ENCODE measurements around the gene MYO1B. TPM values are rescaled to one million over a fixed set of nuclear protein-coding genes. Genes with fewer than 3 reads are reported as not detected.
"Not testable (repeated sequence)": the region's sequence is repeated elsewhere in the genome, so short reads cannot be mapped to it uniquely, and the experiment has no call there.

Gene MYO1B
- total RNA-seq, 1 donor, result 0.27 TPM

DNA sequence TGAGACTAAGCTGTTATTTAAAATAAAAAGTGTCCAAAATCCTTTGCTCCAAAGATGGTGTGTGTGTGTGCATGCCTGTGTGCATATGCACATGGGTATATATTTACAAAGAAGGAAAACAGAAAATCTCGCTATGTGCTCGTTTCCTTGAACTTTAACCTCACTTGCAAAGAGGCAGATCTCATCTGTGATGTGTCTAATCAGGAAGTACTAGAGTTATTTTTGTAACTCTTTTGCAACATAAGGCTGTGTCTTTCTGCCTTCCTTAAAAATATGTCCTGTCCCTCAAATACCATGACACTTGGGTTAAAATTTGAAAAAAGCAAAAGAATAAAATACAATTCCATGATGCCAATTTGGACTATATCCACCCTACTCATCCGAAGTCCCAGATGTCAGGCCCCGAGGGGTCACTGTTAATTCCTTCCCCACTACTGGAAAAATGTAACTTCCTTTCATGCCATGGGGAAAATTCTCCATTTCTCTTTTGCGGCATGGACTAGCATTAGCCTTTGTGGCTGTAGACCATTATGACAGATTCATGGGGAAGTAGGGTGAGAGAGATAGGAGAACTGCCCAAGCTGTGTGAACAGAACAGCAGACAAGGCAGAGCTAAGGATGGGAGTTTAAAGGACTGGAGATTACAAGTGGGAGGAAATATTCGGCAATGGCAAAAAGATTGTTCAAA is 191.3 kb downstream of the MYO1B start:
- peak in 1 of 3 donors; percentile 1 for DNase-seq (ENCODE audit: low read depth in 2 of 3, low spot score in 2 of 3)

GRCh38 chr2:191439481-191439880 is 194.3 kb downstream of the MYO1B start:
- DNase-seq (ENCODE audit: low read depth in 2 of 3, low spot score in 2 of 3), result no peak

- DNase-seq (ENCODE audit: low read depth in 2 of 3, low spot score in 2 of 3), result no peak
These were observed 196.5 kb downstream of the MYO1B start for GRCh38 chr2:191441496-191442214.

DNA sequence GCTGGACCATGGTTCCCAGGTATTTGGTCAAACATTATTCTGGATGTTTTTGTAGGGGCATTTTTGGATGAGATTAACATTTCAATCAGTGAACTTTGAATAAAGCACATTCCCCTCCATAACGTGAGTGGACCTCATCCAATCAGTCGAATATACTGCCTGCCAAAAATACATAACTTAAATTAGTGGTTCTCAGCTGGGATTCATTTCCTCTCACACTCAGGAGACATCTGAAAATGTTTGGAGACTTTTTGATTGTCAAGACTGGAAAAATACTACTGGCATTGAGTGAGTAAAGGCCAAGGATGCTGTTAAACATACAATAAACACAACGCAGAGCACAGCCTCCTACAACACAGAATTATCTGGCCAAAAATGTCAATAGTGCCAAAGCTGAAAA is 198.2 kb downstream of the MYO1B start:
- DNase-seq (ENCODE audit: low read depth in 2 of 3, low spot score in 2 of 3), result no peak

- no peak for DNase-seq (ENCODE audit: low read depth in 2 of 3, low spot score in 2 of 3)
These were observed 201.7 kb downstream of the MYO1B start for GRCh38 chr2:191446910-191447309.

- DNase-seq (ENCODE audit: low read depth in 2 of 3, low spot score in 2 of 3), result no peak
These were observed 205.9 kb downstream of the MYO1B start for GRCh38 chr2:191451116-191451515.

DNA sequence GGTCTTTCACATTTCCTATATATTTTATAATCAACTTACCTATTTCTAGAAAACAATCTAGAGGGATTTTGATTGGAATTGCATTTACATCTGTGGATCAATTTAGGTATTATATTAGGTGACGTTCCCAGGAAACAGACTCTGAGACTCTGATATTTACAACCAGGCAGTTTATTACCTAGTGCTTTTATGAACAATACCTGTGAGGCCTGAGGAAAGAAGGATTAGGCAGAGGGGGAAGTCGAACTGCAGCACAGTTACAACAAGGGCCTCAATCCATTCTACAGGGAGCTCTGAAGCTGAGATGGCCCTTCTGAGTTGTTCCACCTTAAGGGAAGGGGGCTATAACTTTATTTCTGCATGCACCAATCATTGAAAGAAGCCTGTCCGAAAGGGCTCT is 206.9 kb downstream of the MYO1B start:
- no peak for DNase-seq (ENCODE audit: low read depth in 2 of 3, low spot score in 2 of 3)

GRCh38 chr2:191453761-191454160 is 208.6 kb downstream of the MYO1B start:
- no peak for DNase-seq (ENCODE audit: low read depth in 2 of 3, low spot score in 2 of 3)

- not testable (repeated sequence) for DNase-seq (ENCODE audit: low read depth in 2 of 3, low spot score in 2 of 3)
These were observed 211.3 kb downstream of the MYO1B start for GRCh38 chr2:191456506-191456905.

DNA sequence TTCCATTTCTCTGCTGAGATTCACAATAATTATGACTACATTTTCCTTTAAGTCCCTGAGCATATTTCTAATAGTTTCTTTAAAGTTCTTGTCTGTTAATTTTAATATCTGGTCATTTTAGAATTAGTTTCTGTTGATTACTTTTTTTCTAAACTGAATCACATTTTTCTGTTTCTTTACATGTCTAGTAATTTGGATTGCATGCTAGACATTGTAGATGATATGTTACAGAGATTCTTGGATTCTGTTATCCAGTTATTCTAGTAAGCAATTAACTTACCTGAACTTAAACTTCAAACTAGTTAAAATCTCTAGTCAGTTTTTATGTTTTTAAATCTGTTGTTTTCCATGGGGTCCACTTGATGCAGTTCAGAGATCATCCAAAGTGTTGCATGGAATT is 214.0 kb downstream of the MYO1B start:
- DNase-seq (ENCODE audit: low read depth in 2 of 3, low spot score in 2 of 3), result no peak

DNA sequence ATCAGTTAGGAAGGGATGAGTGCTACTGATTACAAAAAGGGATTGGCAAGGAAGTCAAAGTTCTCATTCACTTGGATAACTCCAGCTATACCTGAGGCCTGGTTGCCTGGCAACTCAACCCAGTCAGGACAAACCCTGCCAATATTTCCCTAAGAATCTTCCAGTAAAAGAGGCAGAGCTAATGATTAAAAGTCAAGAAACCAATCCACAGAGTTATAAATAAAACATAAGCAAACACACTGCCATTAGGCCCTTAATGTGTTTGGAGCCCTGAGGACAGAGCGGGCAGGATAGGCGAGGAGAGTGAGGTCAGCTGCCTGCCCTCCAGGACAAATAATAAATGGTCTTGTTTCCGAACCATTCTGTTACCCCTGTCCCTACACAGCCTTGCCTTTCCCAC is 217.2 kb downstream of the MYO1B start:
- no peak for DNase-seq (ENCODE audit: low read depth in 2 of 3, low spot score in 2 of 3)

DNA sequence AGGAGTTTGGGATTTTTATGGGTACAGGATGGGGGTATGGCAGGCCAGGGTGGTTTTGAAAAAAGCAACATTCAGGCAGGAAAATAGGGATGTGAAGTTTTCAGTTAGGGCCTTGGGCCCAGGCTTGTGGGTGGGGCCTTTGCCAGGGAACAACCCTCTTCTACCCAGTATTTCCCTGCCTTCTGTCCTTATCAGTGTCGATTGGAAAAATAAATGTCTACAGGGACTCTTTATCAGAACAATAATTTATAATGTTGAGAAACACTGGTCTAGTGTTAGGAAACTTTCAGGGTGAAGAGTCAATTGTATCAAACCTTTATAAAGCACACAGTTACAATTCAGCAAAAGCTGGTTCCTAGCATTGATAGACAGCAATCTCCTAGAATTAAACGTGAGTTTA is 218.6 kb downstream of the MYO1B start:
- no peak for DNase-seq (ENCODE audit: low read depth in 2 of 3, low spot score in 2 of 3)

DNA sequence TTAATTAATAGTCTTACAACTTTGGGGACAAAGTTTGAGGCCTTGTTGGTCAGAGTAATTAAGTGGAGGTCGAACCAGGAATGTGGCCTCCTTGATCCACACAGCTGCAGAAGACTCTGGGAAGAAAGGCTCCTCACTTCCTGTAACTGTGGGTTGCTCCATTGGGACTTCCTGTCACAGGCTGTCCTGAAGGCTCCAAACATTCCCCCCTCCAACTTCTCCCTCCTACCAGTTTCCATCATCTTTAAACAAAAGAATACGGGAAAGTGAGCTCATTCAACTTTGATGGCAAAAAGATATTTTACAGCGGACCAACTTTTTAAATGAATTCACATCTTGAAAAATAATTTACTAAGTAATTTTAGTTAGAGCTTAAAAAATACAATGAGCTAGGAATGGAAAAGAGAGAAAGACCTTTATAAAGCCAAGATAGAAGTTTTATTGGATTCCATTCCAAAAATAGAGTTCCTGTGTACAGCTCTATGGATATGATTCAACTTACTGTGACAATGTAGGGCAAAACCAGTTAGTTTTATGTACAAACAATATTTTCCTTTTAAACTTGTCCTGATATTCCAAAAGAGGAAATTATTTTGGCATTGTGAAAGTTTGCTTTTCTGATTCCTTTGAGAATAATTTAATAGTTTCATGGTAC is 220.7 kb downstream of the MYO1B start:
- DNase-seq (ENCODE audit: low read depth in 2 of 3, low spot score in 2 of 3), result no peak

DNA sequence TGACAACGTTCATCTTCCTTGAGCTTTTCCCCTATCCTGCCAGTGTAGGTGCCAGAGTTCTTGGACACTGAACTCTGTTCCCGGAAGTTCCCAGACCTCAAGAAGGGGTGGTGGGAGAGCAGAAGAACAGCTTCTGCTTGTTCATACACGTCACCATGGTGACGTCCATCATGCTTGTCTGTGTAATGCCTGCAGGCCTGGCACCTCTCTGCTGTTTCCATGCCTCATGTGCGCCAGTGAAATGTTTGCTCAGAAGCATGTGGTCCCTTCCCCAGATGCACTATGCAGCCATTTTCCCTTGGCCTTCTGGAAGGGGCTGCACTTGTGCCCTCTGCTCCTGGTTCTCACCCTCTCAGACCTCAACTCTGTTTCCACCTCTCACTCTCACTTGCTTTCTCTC is 221.9 kb downstream of the MYO1B start:
- no peak for DNase-seq (ENCODE audit: low read depth in 2 of 3, low spot score in 2 of 3)

- no peak for DNase-seq (ENCODE audit: low read depth in 2 of 3, low spot score in 2 of 3)
These were observed 225.1 kb downstream of the MYO1B start for GRCh38 chr2:191470306-191470705.

GRCh38 chr2:191474464-191474863 is 229.3 kb downstream of the MYO1B start:
- DNase-seq (ENCODE audit: low read depth in 2 of 3, low spot score in 2 of 3), result no peak

Small RNA genes within 50 kb of the gene (small RNA-seq; reads per million reads assigned to genes)
- gene RNU6-1045P, result not detected

Other genes starting within 250 kb of the MYO1B start
- 106 TPM for gene STAT1, start 231.2 kb upstream of the MYO1B start, total RNA-seq
- gene STAT4, start 94.4 kb upstream of the MYO1B start, total RNA-seq, result 5.9 TPM

All from hematopoietic multipotent progenitor cell (in vitro differentiated cells).